ENCODE results near the gene LIME1.

The LIME1 gene

GRCh38 chr20:63737945-63738686, 1.7 kb downstream of the LIME1 start:
- DNase-seq (ENCODE audit: low read depth in 2 of 2) = no peak

GRCh38 chr20:63738687-63739129, 2.2 kb downstream of the LIME1 start:
- no peak for DNase-seq (ENCODE audit: low read depth in 2 of 2)

- peak in 1 of 2 donors; percentile 56 for DNase-seq (ENCODE audit: low read depth in 2 of 2)
These were observed 2.9 kb downstream of the LIME1 start, which contains the start of gene SLC2A4RG for GRCh38 chr20:63739130-63740069. TSS of gene SLC2A4RG (plus strand) at chr20:63739776. CDS start at chr20:63739913, 137 bp downstream.

- DNase-seq (ENCODE audit: low read depth in 2 of 2) = no peak
These were observed 3.7 kb downstream of the LIME1 start for GRCh38 chr20:63740070-63740626.

- DNase-seq (ENCODE audit: low read depth in 2 of 2) = no peak
These were observed 4.3 kb downstream of the LIME1 start for GRCh38 chr20:63740627-63741353.

GRCh38 chr20:63741354-63741675, 4.9 kb downstream of the LIME1 start:
- DNase-seq (ENCODE audit: low read depth in 2 of 2) = no peak

- no peak for DNase-seq (ENCODE audit: low read depth in 2 of 2)
These were observed 5.4 kb downstream of the LIME1 start for GRCh38 chr20:63741676-63742380.

GRCh38 chr20:63742381-63743024, 6.0 kb downstream of the LIME1 start:
- no peak for DNase-seq (ENCODE audit: low read depth in 2 of 2)

- no peak for DNase-seq (ENCODE audit: low read depth in 2 of 2)
These were observed 6.9 kb downstream of the LIME1 start for GRCh38 chr20:63743210-63743970.

- DNase-seq (ENCODE audit: low read depth in 2 of 2) = no peak
These were observed 7.7 kb downstream of the LIME1 start for GRCh38 chr20:63744158-63744557.

GRCh38 chr20:63744574-63745423, 8.3 kb downstream of the LIME1 start:
- DNase-seq (ENCODE audit: low read depth in 2 of 2) = no peak

GRCh38 chr20:63745424-63745805, 9.0 kb downstream of the LIME1 start:
- no peak for DNase-seq (ENCODE audit: low read depth in 2 of 2)

GRCh38 chr20:63745961-63746731, 9.7 kb downstream of the LIME1 start:
- DNase-seq (ENCODE audit: low read depth in 2 of 2) = no peak

- DNase-seq (ENCODE audit: low read depth in 2 of 2) = no peak
These were observed 10.4 kb downstream of the LIME1 start for GRCh38 chr20:63746751-63747315.

- DNase-seq (ENCODE audit: low read depth in 2 of 2) = no peak
These were observed 11.2 kb downstream of the LIME1 start for GRCh38 chr20:63747622-63748069.

- no peak for DNase-seq (ENCODE audit: low read depth in 2 of 2)
These were observed 11.8 kb downstream of the LIME1 start for GRCh38 chr20:63748070-63748933.

- DNase-seq (ENCODE audit: low read depth in 2 of 2) = no peak
These were observed 12.4 kb downstream of the LIME1 start for GRCh38 chr20:63748934-63749270.
